ENCODE measurements around the gene CENPVL3.
"Not testable (repeated sequence)": the region's sequence is repeated elsewhere in the genome, so short reads cannot be mapped to it uniquely, and the experiment has no call there.

Gene CENPVL3

DNA sequence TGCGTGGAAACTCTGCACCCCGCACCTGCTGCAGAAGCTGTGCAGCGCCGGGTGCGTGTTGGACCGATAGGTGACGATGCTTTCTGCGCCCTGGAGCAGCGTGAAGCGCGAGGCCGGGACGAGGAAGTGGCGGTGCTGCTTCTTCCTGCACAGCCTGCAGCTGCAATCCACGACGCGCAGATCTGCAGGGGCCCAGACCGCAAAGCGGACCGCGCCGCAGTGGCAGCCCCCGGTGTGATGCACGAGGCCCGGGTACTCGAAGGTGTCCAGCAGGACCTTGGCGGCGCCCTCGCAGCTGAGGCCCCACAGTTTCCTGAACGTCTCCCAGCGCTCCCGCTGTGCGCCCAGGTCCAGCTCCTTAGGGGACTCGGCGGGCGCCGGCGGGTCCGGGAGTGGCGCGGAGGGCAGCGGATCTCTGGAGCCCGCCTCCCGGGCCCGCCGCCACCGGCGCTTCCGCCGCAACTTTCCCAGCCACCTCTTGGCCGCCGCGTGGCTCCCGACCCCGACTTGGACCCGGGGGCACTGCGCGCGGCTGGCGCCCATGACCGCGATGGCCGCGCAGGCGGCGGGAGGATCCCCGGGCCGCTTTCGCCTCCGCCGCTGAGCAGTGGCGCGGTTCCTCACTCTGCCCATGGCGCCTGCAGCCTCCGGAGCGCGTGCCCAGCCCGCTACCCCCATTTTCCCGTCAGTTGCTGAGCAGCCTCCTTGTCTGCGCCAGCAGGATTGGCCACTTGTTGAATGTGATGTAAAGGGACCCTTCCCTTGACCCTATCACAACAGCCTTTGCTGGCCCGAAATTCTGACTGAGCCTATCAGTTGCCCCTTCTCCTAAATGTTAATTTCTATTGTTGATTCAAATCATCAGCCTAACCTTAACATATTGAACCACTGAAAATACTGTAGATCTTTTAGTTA is at the start of gene CENPVL3:
TSS of gene CENPVL3 (minus strand) at position 672 of the 915 bp plus-strand sequence. CDS start at position 633, 39 bp downstream.
- DNase-seq (ENCODE audit: insufficient read length, low spot score); FAIRE-seq: not testable (repeated sequence)

DNA sequence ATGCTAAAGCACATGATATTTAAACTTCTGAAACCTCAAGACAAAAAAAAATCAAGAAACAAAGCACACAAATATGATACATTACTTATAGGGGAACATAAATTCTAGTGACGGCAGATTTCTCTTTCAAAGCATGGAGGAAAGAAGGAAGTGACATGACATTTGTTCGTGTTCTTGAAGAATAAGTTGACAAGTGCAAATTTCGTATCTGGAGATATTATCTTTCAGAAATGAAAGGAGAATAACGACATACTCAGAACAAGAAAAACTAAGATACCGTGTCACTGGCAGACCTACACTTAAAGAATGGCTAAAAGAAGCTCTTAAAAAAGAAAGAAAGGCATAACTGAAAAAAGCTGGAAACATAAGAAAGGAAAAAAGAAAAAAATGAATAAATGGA is 47.3 kb upstream of the CENPVL3 start:
- DNase-seq (ENCODE audit: insufficient read length, low spot score) (no peak), FAIRE-seq (no peak)

DNA sequence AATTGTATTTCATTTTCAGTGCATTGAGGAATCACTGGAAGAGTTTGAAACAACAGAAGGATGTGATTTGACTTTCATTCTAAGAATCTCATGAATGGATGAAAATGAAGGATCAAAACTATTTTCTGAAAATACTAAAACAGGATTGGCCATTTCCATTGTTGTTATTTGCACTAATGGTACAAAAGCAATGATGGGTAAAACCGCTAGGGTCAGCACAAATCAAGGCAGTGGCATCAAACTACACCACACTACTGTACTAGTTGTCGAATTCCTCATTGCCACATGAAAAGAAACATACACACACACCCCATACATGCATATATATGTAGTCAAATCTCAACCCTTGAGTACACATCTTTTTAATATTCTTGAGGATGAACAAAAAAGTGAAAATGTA is 24.7 kb upstream of the CENPVL3 start:
- DNase-seq (ENCODE audit: insufficient read length, low spot score) (no peak), FAIRE-seq (no peak)

DNA sequence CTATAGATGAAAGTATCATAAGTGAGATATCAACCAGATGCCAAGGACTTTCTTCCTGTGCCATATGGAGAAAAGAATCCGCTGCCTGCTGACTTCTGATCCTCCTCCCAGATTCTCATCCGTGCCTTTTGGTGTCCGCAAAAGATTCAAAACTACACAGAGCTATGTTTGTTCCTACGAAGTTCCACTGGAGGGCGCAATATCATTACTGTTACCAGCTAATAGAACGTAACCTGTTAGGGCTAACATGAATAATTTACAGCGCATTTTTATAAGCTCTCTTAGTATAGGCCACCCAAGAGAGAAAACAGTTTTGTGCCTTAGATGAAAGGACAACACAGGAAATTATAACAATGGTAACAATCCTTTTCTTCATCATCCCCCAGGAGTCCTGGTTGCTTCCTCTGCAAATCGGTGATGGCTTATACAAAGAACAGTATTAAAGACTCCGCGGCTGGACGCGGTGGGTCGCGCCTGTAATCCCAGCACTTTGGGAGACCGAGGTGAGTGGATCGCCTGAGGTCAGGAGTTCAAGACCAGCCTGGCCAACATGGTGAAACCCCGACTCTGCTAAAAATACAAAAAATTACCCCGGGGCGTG is 22.8 kb upstream of the CENPVL3 start:
- DNase-seq (ENCODE audit: insufficient read length, low spot score) (peak; percentile 3), FAIRE-seq (no peak)

DNA sequence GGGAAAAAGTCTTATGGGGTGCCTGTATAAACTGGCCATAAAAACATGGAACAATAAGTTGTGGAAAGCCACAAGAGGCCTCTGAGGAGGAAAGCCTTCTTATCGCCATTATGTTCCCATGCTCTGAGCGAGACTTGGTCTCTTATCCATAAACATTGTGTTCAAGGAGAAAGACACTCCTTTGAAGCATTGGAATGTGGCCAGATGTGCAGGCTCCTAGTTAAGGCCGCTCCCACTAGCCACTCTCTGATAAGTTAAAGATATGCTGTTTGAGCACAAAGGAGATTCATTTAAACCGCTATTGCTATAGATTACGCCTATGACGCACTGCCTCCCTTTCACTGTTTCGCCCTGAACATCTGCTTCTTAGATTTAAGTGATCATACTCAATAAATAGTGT is 17.8 kb upstream of the CENPVL3 start:
- DNase-seq (ENCODE audit: insufficient read length, low spot score); FAIRE-seq: not testable (repeated sequence)

DNA sequence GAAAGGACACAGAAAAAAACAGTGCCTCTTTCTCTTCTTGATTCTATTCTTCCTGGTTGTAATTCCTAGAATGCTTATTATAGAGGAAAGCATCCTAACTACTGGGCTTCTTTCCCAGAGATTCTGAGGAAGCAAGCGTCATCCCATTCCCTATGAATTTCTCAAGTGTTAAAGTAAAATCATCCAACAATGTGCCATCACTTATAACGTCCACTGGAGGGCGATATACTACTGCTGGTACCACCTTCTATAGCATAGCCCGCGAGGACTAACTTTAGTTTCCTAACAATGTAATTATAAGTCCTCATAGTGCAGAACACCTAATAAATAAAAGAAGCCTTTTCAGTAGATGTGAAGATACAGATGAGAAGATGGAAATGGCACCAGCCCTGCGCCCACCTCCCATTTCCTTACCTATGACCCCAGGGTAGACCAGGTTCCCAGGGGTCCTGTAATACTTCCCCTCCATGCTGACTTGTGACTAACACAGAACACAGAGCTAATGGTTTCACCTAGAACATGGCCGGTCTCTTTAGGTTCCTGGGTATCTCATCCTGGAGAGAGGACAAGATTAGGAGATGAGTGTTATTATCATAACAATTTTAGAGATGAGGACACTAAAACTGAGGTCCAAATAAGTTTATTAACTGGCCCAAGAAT is 4.2 kb downstream of the CENPVL3 start:
- DNase-seq (ENCODE audit: insufficient read length, low spot score) (peak; percentile 9), FAIRE-seq (no peak)

DNA sequence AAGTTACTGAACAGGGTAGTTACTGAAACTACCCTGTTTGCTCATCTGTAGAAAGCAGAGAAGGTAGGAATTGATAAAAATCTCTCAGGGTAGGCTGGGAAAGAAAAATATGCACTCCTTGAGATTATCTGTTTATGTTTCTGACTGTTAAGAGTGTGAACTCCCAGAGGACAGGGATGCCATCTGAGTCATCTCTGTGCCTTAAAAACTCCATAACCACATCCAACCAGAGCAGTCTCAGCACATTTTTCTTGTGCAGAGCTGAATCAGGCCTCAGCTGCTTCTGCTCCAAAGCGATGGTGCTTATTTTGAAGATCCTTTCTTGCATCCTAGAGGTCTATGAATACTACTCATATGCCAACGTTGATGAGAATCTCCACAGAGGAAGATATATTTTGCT is 9.9 kb downstream of the CENPVL3 start:
- no peak for DNase-seq (ENCODE audit: insufficient read length, low spot score)
- FAIRE-seq = no peak

DNA sequence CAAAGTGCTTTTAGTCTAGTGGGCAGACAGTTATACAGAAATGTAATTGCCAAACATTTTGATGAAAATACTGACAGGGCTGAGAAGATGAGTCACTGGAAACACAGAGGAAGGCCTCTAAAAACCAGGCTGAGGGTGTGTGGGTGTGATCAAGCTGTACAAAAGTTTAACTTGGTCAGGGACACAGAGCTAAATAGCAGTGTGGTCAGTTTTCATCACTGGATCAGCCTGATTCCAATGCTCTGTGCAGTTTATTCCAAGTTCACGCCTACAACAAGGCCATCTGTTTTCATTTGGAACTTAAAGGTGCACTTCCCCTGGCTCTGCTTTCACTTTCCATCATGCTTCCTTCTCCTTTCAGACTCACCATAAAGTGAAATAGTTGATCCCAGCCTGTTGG is 10.6 kb downstream of the CENPVL3 start:
- no peak for FAIRE-seq
- no peak for DNase-seq (ENCODE audit: insufficient read length, low spot score)

DNA sequence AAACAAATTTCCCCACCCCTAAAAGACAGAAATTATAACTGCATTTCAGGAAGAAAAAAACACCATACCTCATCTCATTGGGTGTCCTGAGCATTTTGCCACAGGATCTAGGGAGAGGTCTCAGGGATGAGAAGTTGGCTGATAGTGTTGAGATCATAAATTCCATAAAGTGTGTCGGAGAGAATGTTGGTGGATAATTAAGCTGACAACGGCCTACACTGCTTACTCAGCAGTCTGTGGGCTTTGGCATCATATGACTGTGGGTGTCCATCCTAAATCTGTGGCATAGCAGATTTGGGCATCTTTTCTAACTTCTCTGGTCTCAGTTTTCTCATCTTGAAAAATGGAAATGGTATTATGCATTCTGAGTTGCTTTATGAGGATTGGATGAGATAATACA is 12.3 kb downstream of the CENPVL3 start:
- FAIRE-seq (no peak), DNase-seq (ENCODE audit: insufficient read length, low spot score) (no peak)

DNA sequence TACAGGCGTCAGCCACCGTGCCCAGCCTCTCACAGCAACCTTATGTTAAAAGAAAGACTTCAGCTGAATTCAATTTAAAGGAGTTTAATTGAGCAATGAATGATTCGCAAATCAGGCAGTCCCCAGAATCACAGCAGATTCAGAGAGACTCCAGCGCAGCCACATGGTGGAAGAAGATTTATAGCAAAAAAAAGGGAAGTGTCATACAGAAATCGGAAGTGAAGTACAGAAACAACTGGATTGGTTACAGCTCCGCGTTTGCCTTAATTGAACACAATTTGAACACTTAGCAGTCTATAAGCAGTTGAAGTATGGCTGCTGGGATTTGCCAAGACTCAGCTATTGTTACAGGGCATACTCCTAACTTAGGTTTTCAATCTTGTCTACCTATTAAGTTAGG is 19.8 kb downstream of the CENPVL3 start:
- FAIRE-seq (no peak), DNase-seq (ENCODE audit: insufficient read length, low spot score) (no peak)

DNA sequence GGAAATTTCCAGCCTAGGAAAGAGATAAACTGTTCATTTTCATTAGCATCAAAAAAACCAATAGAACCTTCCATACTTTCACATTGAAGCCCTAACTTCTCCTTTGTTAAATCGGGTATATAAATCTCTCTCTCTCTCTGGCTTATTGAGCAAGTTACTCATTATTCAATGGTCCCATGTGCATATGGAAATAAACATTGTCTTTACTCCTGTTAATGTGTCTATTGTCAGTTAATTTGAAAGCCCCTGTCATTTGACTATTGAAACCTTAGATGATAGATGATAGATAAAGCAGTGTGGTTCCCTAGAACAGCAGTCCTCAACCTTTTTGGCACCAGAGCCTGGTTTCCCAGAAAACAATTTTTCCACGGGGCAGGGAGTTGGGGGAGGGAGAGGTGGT is 46.8 kb downstream of the CENPVL3 start:
- DNase-seq (ENCODE audit: insufficient read length, low spot score) = no peak
- no peak for FAIRE-seq

DNA sequence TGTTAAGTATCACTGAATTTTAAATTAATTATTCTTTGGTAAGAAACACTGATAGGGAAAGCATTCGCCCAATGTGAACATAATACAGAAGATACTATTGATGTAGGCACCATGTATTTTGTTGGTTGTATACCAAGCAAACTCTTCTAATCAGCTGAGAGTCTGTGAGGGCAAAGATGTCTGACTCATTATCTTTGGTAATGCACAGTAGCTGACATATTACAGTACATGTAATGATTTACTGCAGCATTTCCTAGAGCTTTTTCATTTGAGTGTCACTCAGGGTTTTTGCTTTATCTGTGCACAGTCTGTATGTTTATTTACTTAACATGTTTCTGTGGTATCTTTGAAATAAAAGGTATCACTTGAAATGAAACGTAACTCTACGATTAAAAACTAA is 49.2 kb downstream of the CENPVL3 start:
- FAIRE-seq (no peak), DNase-seq (ENCODE audit: insufficient read length, low spot score) (no peak)

DNA sequence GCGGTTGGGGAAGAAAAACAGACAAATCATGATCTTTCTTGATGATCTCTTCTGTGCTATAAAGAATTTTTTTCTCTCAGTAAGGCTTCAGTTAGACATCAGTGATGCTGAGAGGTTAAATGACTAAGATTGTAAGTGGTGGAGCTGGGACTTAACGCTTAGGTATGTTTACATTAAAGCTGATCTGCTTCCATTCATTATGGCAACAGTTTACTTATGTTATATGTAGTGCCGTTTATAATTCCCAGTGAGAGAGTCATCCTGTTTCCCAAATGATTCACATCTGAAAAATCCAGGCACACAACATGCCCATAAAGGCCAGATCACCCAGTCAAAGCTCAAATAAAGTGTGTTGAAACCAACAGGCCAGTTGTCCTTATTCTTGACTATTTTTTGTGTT is 50.1 kb downstream of the CENPVL3 start:
- FAIRE-seq = no peak
- DNase-seq (ENCODE audit: insufficient read length, low spot score) = no peak

Measured in HTR-8/SVneo (cell line).